HG02571 (cell line): ENCODE data around the gene TMEM89.

Experiments used
- ATAC-seq: cut with Tn5 transposase; IDR thresholded peaks from one replicate; pipeline ENCODE4 v1.9.1; 2021; ENCODE audit warnings: mild to moderate bottlenecking, moderate library complexity; ENCODE audit not compliant: unreplicated experiment

TMEM89 gene

DNA sequence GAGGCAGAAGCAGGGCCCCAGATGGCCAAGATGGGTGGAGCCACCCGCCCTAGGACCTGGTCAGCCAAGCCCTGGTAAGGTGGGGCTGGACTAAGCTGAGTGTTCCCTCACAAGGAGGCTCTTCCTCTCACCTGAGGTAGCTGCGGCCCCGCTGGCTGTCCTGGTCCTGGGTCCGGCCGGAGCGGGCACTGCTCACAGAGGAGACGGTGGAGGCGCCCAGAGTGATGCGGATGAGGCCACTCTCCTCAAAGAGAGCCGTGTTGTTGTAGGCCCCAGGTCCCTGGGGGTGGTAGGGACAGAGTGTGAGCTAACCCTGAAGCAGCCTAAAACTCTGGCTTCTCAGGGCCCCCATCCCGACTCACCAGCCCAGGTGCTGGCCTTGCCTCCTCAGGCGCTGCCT lies 21.0 kb upstream of the TMEM89 start:
- no peak for ATAC-seq

GRCh38 chr3:48641396-48641795 lies 19.8 kb upstream of the TMEM89 start:
- no peak for ATAC-seq

DNA sequence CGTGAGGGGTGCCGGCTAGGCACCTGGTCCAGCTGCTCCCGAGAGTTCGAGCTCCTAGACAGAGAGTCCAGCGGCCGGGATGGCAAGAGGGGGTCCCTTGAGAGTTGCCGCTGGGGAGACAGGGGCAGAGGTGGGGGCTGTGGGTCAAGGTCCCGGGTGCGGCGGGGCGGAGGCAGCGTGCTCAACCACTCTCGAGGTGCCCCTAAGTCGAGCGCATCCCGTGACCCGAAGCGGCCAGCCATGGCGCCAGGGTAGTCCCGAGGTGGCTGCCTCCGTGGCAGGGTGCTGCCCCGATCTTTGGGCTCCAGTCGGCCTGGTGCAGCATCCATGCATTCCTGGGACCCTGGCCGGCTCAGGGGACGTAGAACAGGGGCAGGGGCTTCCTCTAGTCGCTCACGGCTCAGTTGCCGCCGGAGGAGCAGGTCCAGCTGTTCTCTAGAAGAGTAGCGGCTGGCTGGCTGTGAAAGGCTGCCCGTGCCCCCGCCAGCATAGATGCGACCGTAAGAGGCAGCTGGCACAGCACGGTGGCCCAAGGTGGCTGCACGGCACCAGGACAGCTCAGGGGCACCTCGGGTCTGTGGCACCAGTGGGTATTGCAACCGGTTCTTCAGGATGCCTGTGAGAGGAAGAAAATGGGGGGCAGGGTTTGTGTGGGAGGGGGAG lies 18.5 kb upstream of the TMEM89 start:
- ATAC-seq, result no peak

DNA sequence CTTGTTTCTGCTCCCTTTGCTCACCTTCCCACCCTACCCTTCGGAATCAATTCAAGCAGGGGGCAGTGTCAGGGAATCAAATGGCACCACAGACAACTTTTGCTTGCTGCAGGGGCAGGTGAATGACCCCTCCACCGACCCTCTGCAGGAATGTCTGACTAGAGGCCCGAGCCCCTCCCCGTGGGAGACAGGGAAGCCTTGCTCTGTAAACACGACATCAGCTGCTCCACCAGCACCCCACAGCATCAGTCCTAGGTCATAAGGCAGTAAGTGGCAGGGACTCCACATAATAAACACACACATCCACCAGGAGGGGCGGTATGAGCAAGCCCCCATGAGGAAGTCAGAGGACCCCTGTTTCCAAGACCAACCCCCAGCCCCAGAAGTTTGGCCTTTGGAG lies 15.7 kb upstream of the TMEM89 start:
- no peak for ATAC-seq

DNA sequence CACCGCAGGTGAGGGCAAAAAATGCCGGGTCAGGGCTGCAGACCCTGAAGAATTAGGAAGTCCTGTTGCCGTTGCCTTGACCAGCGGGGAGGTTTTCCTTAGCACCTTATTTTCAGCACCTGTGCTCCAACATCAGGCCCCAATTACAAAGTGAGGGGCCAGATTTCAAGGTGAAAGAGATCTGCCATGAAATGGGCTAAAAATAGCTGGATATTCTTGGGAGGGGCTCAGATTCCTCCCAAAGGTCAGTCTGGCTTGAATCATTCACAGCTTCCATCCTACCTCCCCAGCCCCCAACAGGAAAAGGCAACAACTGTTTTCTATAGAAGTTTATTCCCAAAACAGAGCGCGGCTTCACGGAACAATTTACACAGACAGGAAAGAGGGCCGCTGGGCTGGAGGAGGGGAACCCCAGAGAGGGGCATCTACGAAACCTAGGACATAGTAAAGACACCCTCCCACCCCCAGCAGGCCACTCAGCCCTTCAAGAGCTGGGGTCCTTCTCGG lies 14.6 kb upstream of the TMEM89 start:
- no peak for ATAC-seq

DNA sequence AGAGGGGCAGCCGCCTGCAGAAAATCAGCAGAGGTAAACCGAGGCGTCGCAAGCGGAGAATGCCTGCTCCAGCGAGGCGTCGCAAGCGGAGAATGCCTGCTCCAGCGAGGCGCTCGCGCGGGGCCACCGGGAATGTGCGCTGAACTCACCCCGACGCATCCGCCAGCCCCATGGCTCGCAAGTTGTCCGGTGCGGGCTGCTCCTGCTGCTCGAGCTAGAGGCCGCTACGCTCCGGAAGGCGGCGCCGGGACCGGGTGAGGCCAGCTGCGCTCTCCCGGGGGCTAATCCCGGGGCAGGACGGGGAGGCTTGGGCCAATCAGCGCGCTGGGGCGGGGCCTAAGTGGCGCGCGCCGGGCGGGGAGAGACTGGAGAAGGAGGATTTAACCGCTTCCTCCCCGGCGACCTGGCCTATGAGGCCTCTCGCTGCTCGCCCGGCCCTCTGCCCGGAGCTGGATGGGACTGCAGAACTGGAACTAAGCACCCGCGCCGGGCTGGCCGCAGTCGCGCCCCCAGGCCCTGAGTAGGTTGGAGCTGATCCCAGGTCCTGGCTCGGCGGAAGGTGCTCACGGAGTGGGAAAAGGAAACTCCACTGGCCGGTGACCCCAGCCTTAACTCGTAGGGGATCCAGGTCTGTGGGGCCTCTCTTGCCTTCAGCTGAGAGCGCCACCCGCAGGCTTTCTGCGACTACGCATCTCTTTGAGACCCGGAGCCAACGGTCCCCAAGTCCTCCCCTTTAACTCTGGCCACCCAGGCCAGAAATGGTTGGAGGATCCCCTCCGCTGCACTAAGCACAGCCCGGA lies 13.9 kb upstream of the TMEM89 start, which contains the start of gene SLC26A6:
TSS of gene SLC26A6 (minus strand) at position 240 of the 800 bp plus-strand sequence. CDS start at position 172, 68 bp downstream.
- ATAC-seq, result peak; percentile 93

DNA sequence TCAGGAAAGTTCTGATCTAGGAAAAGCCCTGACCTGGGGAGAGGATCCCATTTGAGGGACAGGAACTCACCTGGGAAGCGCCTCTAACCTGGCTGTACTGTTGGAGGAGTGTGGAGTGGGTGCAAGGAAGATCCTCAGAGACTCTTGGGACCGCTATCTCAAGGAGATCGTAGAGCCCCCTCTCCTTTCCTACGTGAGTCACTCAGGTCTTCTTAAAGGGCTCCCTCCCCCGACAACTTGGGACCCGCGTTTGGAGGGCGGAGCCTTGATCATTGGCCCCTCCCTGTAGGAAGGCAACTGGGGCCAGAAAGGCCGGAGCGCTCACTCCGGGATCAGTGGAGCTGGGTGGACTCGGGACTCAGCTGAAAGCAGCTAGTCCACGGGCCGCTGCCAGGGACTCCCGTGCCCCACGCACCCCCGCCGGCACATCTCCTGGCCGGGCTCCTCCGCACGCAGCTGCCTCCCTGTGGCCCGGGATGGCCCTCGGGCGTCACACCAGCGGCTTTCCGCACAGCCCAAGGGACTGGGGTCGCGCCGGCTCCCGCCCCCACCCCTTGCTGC lies 13.2 kb upstream of the TMEM89 start:
- ATAC-seq, result no peak

DNA sequence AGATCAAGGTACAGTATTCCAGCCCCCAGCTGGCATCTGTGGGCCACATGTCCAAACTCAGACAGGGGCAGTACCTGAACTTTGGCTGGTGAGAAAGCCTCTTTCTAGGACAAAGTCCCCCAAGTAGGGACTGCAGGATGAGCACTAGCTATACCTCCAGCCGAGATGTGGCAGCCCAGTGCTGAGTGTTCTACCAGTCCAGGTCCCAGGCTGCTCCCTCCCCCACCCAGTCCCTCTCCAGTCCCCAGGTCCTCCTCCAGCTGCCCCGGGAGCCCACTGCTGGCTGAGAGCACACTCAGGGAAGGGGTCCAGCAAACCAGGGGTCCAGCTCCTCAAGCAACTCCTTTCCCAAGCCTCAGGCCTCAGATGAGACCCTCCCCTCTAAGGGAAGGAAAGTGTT lies 12.2 kb upstream of the TMEM89 start:
- ATAC-seq, result no peak

DNA sequence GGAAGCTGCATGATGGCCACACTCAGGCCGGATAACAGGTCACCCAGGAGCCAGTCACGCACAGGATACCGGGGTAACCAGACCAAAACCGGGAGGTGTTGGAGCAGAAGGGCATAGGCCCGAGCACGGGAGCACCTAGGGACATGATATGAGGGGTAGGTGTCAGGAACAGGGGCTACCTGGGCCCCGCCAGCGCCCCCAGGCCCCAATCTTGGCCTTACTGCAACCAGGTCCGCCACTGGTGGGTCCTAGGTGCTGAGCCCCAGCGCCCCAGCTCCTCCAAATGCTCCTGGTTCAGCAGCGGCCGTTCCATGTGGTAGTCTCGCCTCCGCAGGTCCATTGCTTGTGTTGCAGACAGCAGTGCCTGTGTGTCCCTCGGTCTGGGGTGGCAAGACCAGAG lies 11.7 kb upstream of the TMEM89 start:
- ATAC-seq, result no peak

DNA sequence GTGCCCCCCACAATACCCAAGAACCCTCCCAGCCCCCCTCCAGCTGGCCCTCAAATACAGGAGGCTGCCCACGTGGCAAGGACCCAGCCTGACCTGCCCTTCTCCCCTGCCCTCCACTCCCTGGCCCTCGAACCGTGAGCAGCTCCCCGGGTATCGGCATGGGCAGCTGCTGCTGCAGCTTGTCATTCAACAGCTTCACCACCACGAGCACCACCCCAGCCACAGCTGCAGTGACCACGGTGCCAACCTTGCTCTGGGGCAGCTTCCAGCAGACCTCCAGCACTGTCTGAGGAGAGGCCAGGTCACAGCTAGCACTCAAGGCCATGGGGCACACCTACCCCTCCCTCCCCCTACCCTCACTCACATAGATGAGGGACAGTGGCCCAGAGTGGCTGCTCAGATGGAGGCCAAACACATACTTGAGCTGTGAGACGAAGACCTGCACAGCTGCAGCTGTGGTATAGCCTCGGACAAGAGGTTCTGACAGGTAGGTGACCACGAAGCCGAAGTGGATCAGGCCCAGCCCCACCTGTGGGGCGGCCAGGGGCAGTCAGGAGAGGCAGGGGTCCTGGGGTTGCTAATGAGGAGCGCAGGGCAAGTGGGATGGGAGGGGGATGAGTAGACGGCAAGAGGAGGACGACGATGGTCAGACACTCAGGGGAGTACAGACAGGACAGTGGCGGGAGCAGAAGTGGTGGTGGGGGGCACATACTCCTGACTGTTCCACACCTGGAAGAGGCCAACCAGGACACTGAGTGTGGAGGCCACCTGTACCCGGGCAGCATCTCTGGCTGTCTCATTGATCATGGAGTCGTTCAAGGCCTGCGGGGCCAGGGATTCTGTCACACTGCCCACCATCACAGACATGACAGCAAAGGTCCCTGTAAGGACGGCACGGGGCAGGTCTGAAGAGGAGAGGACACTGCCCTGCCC lies 10.2 kb upstream of the TMEM89 start:
- no peak for ATAC-seq

DNA sequence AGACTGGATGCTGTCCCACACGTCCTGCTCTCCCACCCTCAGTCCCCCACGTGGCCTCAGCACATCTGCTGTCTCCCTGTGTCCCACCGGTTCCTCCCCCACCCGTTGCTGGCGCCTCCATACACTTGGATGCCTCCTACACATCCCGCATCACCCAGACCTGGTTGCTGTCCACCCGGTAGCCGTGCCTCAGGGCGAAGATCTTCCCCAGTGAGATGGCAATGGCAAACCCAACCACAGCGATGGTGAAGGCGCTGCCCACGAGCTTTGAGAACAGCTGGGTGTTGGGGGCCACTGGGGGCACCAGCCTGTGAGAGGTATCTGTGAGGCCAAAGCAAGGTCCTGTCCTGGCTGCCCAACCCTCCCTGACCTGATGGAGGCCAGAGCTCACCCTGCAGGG lies 9.3 kb upstream of the TMEM89 start:
- ATAC-seq, result no peak

- ATAC-seq, result no peak
These were observed 8.8 kb upstream of the TMEM89 start for GRCh38 chr3:48630407-48630806.

GRCh38 chr3:48629894-48630293 lies 8.3 kb upstream of the TMEM89 start:
- no peak for ATAC-seq

DNA sequence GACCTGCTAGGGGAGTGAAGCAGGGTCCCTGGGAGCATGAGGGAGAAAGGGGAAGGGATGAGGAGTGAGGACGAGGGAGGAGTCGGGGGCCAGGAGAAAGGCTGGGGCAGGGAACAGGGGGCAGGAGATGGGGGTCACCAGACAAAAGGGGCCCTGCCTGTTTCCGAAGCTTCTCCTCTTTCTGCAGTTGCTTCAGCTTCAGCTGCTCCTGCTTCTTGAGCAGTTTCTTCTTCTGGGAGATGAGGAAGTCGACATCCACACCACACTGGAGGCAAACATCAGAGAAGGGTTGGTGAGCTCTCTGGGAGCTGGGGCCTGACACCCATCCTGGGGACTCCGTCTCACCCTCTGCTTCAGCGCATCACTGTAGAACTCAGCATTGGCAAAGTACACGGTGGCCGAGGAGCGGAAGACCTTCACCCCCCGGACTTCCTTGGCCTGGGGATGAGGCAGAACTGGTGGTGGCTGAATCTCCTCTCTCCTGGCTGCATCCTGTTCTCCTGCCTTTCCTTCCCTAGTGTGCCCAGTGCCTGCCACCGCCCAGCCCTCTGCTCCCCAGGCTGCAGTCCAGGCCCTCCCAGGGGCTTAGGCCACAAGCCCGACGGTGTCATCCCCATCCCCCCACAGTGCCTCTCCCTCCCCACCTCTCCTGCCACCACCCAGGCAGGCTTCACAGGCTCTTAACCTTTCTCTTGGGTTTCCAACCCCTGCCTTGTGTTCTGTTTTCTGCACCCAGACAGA lies 6.9 kb upstream of the TMEM89 start:
- no peak for ATAC-seq

- no peak for ATAC-seq
These were observed 4.0 kb upstream of the TMEM89 start for GRCh38 chr3:48625600-48625999.

GRCh38 chr3:48624767-48625166 lies 3.2 kb upstream of the TMEM89 start:
- ATAC-seq, result no peak

DNA sequence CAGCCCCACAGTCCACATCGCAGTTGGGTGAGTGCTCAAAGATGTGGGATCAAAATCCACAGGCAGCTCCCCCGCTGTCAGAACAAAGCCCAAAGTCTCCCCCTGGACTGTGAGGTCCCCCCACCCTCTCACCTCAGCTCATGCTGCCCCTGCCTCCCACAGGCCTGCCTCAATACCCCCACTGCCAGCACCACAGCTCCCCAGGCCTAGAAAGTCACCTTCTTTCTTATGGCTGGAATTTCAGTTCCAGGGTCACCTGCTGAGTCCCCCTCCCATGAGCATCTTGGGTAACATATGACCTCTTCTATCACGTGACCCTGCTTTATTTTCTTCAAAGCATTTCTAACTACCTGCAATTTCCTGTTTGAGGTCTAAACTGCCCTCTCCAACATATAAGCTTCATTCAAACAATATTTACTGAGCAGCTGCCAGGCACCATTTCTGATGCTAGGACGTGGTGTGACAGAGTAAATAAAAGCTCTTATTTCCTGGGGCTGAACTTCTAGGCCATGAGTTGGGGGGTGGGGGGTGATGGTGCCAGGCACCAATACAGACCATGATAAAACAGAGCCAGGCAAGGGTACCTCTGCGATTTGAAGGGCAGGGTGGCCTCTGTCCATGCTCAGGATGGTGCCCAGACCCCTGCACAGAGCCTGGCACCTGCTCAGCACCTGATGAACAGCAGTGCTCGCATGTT lies 2.4 kb upstream of the TMEM89 start:
- ATAC-seq, result no peak

GRCh38 chr3:48619541-48620524 lies 1.7 kb downstream of the TMEM89 start:
- no peak for ATAC-seq
